ELF-1 (cell line): Measurements from ENCODE around the gene TEX44.

Experiments used
- DNase-seq: peaks from one replicate; pipeline ENCODE4 v3.0.0-alpha.2; 2016; ENCODE audit warnings: low read depth, low spot score

The TEX44 gene

GRCh38 chr2:231604685-231605606 lies 12.3 kb downstream of the TEX44 start:
- DNase-seq = peak; percentile 100

GRCh38 chr2:231605607-231606091 lies 13.0 kb downstream of the TEX44 start:
- DNase-seq = no peak

- no peak for DNase-seq
Observed at GRCh38 chr2:231606941-231607340, 14.3 kb downstream of the TEX44 start.

- peak; percentile 79 for DNase-seq
Observed at GRCh38 chr2:231611273-231612108, 18.8 kb downstream of the TEX44 start.

- peak; percentile 91 for DNase-seq
Observed at GRCh38 chr2:231612109-231612455, 19.4 kb downstream of the TEX44 start.

- DNase-seq = peak; percentile 97
Observed at GRCh38 chr2:231612456-231613330, 20.0 kb downstream of the TEX44 start.

GRCh38 chr2:231613331-231613662 lies 20.6 kb downstream of the TEX44 start:
- DNase-seq = no peak

- DNase-seq = peak; percentile 96
Observed at GRCh38 chr2:231613663-231614558, 21.2 kb downstream of the TEX44 start.

- peak; percentile 70 for DNase-seq
Observed at GRCh38 chr2:231614559-231615057, 21.9 kb downstream of the TEX44 start.

GRCh38 chr2:231615058-231615671 lies 22.5 kb downstream of the TEX44 start:
- DNase-seq = peak; percentile 76

GRCh38 chr2:231616296-231616695 lies 23.6 kb downstream of the TEX44 start:
- DNase-seq = no peak

- no peak for DNase-seq
Observed at GRCh38 chr2:231617059-231617926, 24.6 kb downstream of the TEX44 start.

- DNase-seq = peak; percentile 87
Observed at GRCh38 chr2:231621051-231621879, 28.6 kb downstream of the TEX44 start.

- DNase-seq = peak; percentile 60
Observed at GRCh38 chr2:231622963-231623362, 30.3 kb downstream of the TEX44 start.

- no peak for DNase-seq
Observed at GRCh38 chr2:231626449-231626848, 33.8 kb downstream of the TEX44 start.

GRCh38 chr2:231627384-231628120 lies 34.9 kb downstream of the TEX44 start:
- no peak for DNase-seq

GRCh38 chr2:231632559-231633142 lies 40.0 kb downstream of the TEX44 start:
- DNase-seq = no peak
